Central memory CD4-positive, alpha-beta T cell (primary cell): ENCODE data around the gene HMGN5.

Source experiments
- DNase-seq: peaks from one replicate; pipeline ENCODE4 v3.0.0; 2022
- total RNA-seq, 3 experiments: gene quantifications; one replicate each; lab custom pipeline; 2026; lab: John Stamatoyannopoulos, UW

The HMGN5 gene
- total RNA-seq: 2.5 to 3.8 (median 2.7) reads per million in 3 experiments

GRCh38 chrX:81201671-81202455 lies at the start of gene HMGN5, which contains the start of gene SH3BGRL:
HMGN5 (minus strand) TSS chrX:81201913; CDS start chrX:81121549, 80,364 bp downstream.
SH3BGRL (plus strand) TSS chrX:81202102; CDS start chrX:81202201, 99 bp downstream.
- DNase-seq: peak; percentile 69

GRCh38 chrX:81241753-81242152 lies 40.0 kb upstream of the HMGN5 start:
- no peak for DNase-seq

- no peak for DNase-seq
These were observed 39.1 kb upstream of the HMGN5 start for GRCh38 chrX:81240701-81241331.

GRCh38 chrX:81238166-81238565 lies 36.5 kb upstream of the HMGN5 start:
- no peak for DNase-seq

- no peak for DNase-seq
These were observed 35.8 kb upstream of the HMGN5 start for GRCh38 chrX:81237516-81237915.

GRCh38 chrX:81232218-81232617 lies 30.5 kb upstream of the HMGN5 start:
- no peak for DNase-seq

GRCh38 chrX:81231476-81231875 lies 29.8 kb upstream of the HMGN5 start:
- no peak for DNase-seq

GRCh38 chrX:81229901-81230300 lies 28.2 kb upstream of the HMGN5 start:
- no peak for DNase-seq

- DNase-seq: no peak
These were observed 27.5 kb upstream of the HMGN5 start for GRCh38 chrX:81229229-81229628.

- DNase-seq: no peak
These were observed 14.0 kb upstream of the HMGN5 start for GRCh38 chrX:81215685-81216084.

GRCh38 chrX:81208916-81209315 lies 7.2 kb upstream of the HMGN5 start:
- DNase-seq: no peak

- DNase-seq: no peak
These were observed 4.8 kb upstream of the HMGN5 start for GRCh38 chrX:81206476-81206875.

- DNase-seq: no peak
These were observed 3.8 kb upstream of the HMGN5 start for GRCh38 chrX:81205551-81205950.

GRCh38 chrX:81202943-81203342 lies 1.2 kb upstream of the HMGN5 start:
- DNase-seq: no peak

GRCh38 chrX:81202456-81202819 lies 725 bp upstream of the HMGN5 start:
- DNase-seq: no peak

- DNase-seq: no peak
These were observed 642 bp downstream of the HMGN5 start for GRCh38 chrX:81201071-81201470.

- peak; percentile 49 for DNase-seq
These were observed 6.0 kb downstream of the HMGN5 start for GRCh38 chrX:81195712-81196111.

GRCh38 chrX:81195259-81195658 lies 6.5 kb downstream of the HMGN5 start:
- no peak for DNase-seq

- DNase-seq: no peak
These were observed 27.4 kb downstream of the HMGN5 start for GRCh38 chrX:81174286-81174685.

GRCh38 chrX:81168391-81168790 lies 33.3 kb downstream of the HMGN5 start:
- no peak for DNase-seq

GRCh38 chrX:81121513-81122363 lies 80.0 kb downstream of the HMGN5 start:
- DNase-seq: peak; percentile 82

GRCh38 chrX:81120936-81121371 lies 80.8 kb downstream of the HMGN5 start:
- DNase-seq: peak; percentile 38

- no peak for DNase-seq
These were observed 81.3 kb downstream of the HMGN5 start for GRCh38 chrX:81120258-81120935.
